WTC11 (cell line): ENCODE results near the gene ESPN. TPM values are rescaled to one million over a fixed set of nuclear protein-coding genes. Genes with fewer than 3 reads are reported as not detected.

ENCODE experiments used
- ATAC-seq: fragments of 200-7000 bp; cut with Tn5 transposase; 2 replicates; pipeline ENCODE4 v1.10.0; 2021; ENCODE audit warnings: mild to moderate bottlenecking, moderate library complexity
- CTCF ChIA-PET: fragments of 300-600 bp; sonication (Branson Sonifier 250); formaldehyde crosslinking; loops from one replicate; lab custom pipeline; 2021; ENCODE audit warnings: antibody characterized with exemption; lab: Charles Lee
- POLR2A ChIA-PET: fragments of 350-600 bp; sonication (Branson Sonifier 250); formaldehyde crosslinking; loops from one replicate; lab custom pipeline; 2021; ENCODE audit warnings: antibody characterized with exemption; lab: Charles Lee
- DNase-seq: peaks from one replicate; pipeline ENCODE4 v3.0.0; 2021; ENCODE audit warnings: low spot score
- H3K27ac Mint-ChIP-seq: 2 replicates; pipeline ENCODE4 v1.8.0; 2021; ENCODE audit warnings: mixed read lengths
- H3K27me3 Mint-ChIP-seq: 2 replicates; pipeline ENCODE4 v1.8.0; 2021; ENCODE audit warnings: low read depth, mild to moderate bottlenecking, moderate library complexity, mixed read lengths
- H3K36me3 Mint-ChIP-seq: 2 replicates; pipeline ENCODE4 v1.8.0; 2021; ENCODE audit warnings: mixed read lengths
- H3K4me1 Mint-ChIP-seq: 2 replicates; pipeline ENCODE4 v1.8.0; 2022; ENCODE audit warnings: mixed read lengths
- H3K4me3 Mint-ChIP-seq: 2 replicates; pipeline ENCODE4 v1.8.0; 2021; ENCODE audit warnings: mild to moderate bottlenecking, moderate library complexity, mixed read lengths
- H3K9me3 Mint-ChIP-seq: 2 replicates; pipeline ENCODE4 v1.8.0; 2021; ENCODE audit warnings: mixed read lengths
- JAZF1 ChIP-seq: fragments of 250-450 bp; sonication (Bioruptor Pico); IDR thresholded peaks from 2 replicates; pipeline ENCODE4 v1.9.0; 2021; ENCODE audit warnings: moderate library complexity, mild to moderate bottlenecking, inconsistent platforms
- JUN ChIP-seq: sonication (generic); formaldehyde crosslinking; IDR thresholded peaks from 2 replicates; pipeline ENCODE4 v1.8.0; 2023; ENCODE audit warnings: mild to moderate bottlenecking, missing genetic modification reagents
- NFYB ChIP-seq: sonication (generic); formaldehyde crosslinking; conservative IDR thresholded peaks from 2 replicates; pipeline ENCODE4 v1.8.0; 2022; ENCODE audit warnings: low read depth, missing genetic modification reagents
- NR1H2 ChIP-seq: sonication (generic); formaldehyde crosslinking; IDR thresholded peaks from 2 replicates; pipeline ENCODE4 v1.9.0; 2021; ENCODE audit warnings: mild to moderate bottlenecking, moderate library complexity, missing genetic modification reagents
- RELA ChIP-seq: sonication (generic); formaldehyde crosslinking; IDR thresholded peaks from 2 replicates; pipeline ENCODE4 v1.8.1; 2022; ENCODE audit warnings: missing genetic modification reagents, mild to moderate bottlenecking, borderline replicate concordance
- RORB ChIP-seq: fragments of 250-450 bp; sonication (Bioruptor Pico); IDR thresholded peaks from 2 replicates; pipeline ENCODE4 v1.9.0; 2021; ENCODE audit warnings: mild to moderate bottlenecking
- SOX15 ChIP-seq: fragments of 250-450 bp; sonication (Bioruptor Pico); IDR thresholded peaks from 2 replicates; pipeline ENCODE4 v1.9.0; 2021; ENCODE audit warnings: mild to moderate bottlenecking
- SP1 ChIP-seq: sonication (generic); formaldehyde crosslinking; conservative IDR thresholded peaks from 2 replicates; pipeline ENCODE4 v1.8.1; 2022; ENCODE audit warnings: missing genetic modification reagents
- TCF7 ChIP-seq: sonication (generic); formaldehyde crosslinking; IDR thresholded peaks from 2 replicates; pipeline ENCODE4 v1.8.0; 2022; ENCODE audit warnings: mild to moderate bottlenecking, low read depth, missing genetic modification reagents, moderate library complexity
- TEAD4 ChIP-seq: sonication (generic); formaldehyde crosslinking; IDR thresholded peaks from 2 replicates; pipeline ENCODE4 v1.8.0; 2022; ENCODE audit warnings: mild to moderate bottlenecking, missing genetic modification reagents
- ZNF121 ChIP-seq: sonication (generic); formaldehyde crosslinking; IDR thresholded peaks from 2 replicates; pipeline ENCODE4 v1.8.0; 2023; ENCODE audit warnings: missing genetic modification reagents
- ZNF416 ChIP-seq: fragments of 250-450 bp; sonication (Bioruptor Pico); IDR thresholded peaks from 2 replicates; pipeline ENCODE4 v1.9.0; 2021; ENCODE audit warnings: mild to moderate bottlenecking, inconsistent platforms
- total RNA-seq: library from RNA; stranded (reverse); gene quantifications from 3 replicates; pipeline ENCODE4 v1.2.3, GENCODE V29; 2021
- TF ChIP-seq, protein P1 (sequence below): fragments of 250-450 bp; sonication (Bioruptor Pico); IDR thresholded peaks from 2 replicates; pipeline ENCODE4 v1.9.0; 2021; ENCODE audit warnings: mild to moderate bottlenecking, borderline replicate concordance
- TF ChIP-seq, protein P2 (sequence below): sonication (generic); formaldehyde crosslinking; IDR thresholded peaks from 2 replicates; pipeline ENCODE4 v1.8.1; 2022; ENCODE audit warnings: low read depth, mild to moderate bottlenecking, moderate library complexity, missing genetic modification reagents, borderline replicate concordance
- TF ChIP-seq, protein P3 (sequence below): sonication (generic); formaldehyde crosslinking; conservative IDR thresholded peaks from 2 replicates; pipeline ENCODE4 v1.8.1; 2022; ENCODE audit warnings: mild to moderate bottlenecking, missing genetic modification reagents
- TF ChIP-seq, protein P4 (sequence below): fragments of 250-450 bp; sonication (Bioruptor Pico); IDR thresholded peaks from 2 replicates; pipeline ENCODE4 v1.9.0; 2021; ENCODE audit warnings: moderate library complexity, mild to moderate bottlenecking, inconsistent platforms, borderline replicate concordance
- TF ChIP-seq, protein P5 (sequence below): sonication (generic); formaldehyde crosslinking; IDR thresholded peaks from 2 replicates; pipeline ENCODE4 v1.8.0; 2022; ENCODE audit warnings: missing genetic modification reagents
- TF ChIP-seq, protein P6 (sequence below): fragments of 250-450 bp; sonication (Bioruptor Pico); IDR thresholded peaks from 2 replicates; pipeline ENCODE4 v1.8.0; 2021; ENCODE audit warnings: mild to moderate bottlenecking
- TF ChIP-seq, protein P7 (sequence below): sonication (generic); formaldehyde crosslinking; IDR thresholded peaks from 2 replicates; pipeline ENCODE4 v1.8.0; 2023; ENCODE audit warnings: missing genetic modification reagents, mild to moderate bottlenecking, borderline replicate concordance

Gene ESPN
- total RNA-seq, 1 experiment from 2014 or later, result 46.1 TPM

DNA sequence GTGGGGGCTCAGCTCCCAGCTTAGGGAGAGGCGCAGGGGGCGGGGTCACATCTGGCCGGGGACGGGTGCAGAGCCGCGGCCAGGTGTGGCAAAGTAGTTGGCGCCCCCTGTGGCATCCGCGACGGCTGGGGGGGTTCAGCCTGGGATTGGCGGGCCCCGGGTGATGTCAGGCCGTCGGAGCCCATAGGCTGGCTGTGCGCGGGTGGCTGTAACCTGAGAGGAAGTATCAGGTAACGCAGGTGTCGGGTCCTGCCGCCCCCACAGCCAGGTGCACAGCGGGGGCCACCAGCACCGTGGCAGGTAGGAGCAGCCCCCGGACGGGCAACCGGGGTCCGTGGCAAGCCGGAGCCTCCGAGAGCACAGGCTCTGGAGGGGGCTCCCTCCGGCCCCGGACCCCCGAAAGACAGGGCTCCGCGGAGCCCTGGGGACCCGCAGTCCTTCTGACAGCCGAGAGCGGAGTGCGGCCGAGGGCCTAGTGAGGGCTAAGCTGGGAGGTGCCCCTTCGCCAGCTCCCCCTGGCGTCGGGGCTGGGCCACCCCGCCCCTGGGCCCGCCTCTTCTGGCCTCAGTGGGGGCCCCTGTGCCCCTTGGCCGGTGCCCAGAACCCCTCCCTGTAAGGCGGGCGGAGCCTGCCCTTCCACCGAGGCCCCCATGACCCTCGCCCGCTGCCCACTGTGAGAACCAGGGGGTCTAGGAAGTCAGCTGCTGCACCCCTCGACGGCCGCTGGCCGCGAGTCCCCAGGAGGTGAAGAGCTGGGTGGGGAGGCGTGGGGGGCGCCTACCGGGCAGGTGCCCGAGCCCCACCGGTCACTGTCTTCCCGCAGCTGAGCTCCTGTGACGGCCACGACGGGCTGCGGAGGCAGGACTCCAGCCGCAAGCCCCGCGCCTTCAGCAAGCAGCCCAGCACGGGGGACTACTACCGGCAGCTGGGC, 23.5 kb downstream of the ESPN start:
- ATAC-seq (peak; percentile 78), DNase-seq (peak; percentile 98)
- no peaks in the 10 kb centered on the region; the same call in 1 of the 2 replicates for H3K27me3 Mint-ChIP-seq
- peak overlapping the region; percentile 75 for H3K4me3 Mint-ChIP-seq
- H3K9me3 Mint-ChIP-seq, result no peaks in the 10 kb centered on the region
- H3K4me1 Mint-ChIP-seq, result peaks cover 27% of the 10 kb centered on the region
- ChIA-PET CTCF (interaction anchor here (0.6 to 6.4 kb wide), 36 partner anchors 9 to 336 kb away, joined by 3 to 85 read pairs (median 6); partner anchors contain the start of genes ACOT7, HES2, PLEKHG5 and TNFRSF25), POLR2A (no interaction called here)
- H3K27ac Mint-ChIP-seq, result peak overlapping the region; percentile 36; the same call in 1 of the 2 replicates
- no peaks in the 10 kb centered on the region; the same call in 1 of the 2 replicates for H3K36me3 Mint-ChIP-seq
- TF ChIP-seq NR1H2 (CRISPR knock-in tag) (no peak), RORB (CRISPR knock-in tag) (no peak), TCF7 (no peak), TEAD4 (CRISPR knock-in tag) (no peak), ZNF121 (CRISPR knock-in tag) (no peak), ZNF416 (no peak), JUN (no peak), JAZF1 (CRISPR knock-in tag) (no peak), SP1 (CRISPR knock-in tag) (peak; percentile 60), RELA (CRISPR knock-in tag) (no peak), SOX15 (CRISPR knock-in tag) (no peak), NFYB (peak; percentile 56)
- TF ChIP-seq, protein P1, sequence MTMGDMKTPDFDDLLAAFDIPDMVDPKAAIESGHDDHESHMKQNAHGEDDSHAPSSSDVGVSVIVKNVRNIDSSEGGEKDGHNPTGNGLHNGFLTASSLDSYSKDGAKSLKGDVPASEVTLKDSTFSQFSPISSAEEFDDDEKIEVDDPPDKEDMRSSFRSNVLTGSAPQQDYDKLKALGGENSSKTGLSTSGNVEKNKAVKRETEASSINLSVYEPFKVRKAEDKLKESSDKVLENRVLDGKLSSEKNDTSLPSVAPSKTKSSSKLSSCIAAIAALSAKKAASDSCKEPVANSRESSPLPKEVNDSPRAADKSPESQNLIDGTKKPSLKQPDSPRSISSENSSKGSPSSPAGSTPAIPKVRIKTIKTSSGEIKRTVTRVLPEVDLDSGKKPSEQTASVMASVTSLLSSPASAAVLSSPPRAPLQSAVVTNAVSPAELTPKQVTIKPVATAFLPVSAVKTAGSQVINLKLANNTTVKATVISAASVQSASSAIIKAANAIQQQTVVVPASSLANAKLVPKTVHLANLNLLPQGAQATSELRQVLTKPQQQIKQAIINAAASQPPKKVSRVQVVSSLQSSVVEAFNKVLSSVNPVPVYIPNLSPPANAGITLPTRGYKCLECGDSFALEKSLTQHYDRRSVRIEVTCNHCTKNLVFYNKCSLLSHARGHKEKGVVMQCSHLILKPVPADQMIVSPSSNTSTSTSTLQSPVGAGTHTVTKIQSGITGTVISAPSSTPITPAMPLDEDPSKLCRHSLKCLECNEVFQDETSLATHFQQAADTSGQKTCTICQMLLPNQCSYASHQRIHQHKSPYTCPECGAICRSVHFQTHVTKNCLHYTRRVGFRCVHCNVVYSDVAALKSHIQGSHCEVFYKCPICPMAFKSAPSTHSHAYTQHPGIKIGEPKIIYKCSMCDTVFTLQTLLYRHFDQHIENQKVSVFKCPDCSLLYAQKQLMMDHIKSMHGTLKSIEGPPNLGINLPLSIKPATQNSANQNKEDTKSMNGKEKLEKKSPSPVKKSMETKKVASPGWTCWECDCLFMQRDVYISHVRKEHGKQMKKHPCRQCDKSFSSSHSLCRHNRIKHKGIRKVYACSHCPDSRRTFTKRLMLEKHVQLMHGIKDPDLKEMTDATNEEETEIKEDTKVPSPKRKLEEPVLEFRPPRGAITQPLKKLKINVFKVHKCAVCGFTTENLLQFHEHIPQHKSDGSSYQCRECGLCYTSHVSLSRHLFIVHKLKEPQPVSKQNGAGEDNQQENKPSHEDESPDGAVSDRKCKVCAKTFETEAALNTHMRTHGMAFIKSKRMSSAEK (CRISPR knock-in tag), result no peak
- TF ChIP-seq, protein P2, sequence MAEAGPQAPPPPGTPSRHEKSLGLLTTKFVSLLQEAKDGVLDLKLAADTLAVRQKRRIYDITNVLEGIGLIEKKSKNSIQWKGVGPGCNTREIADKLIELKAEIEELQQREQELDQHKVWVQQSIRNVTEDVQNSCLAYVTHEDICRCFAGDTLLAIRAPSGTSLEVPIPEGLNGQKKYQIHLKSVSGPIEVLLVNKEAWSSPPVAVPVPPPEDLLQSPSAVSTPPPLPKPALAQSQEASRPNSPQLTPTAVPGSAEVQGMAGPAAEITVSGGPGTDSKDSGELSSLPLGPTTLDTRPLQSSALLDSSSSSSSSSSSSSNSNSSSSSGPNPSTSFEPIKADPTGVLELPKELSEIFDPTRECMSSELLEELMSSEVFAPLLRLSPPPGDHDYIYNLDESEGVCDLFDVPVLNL (CRISPR knock-in tag), result no peak
- TF ChIP-seq, protein P3, sequence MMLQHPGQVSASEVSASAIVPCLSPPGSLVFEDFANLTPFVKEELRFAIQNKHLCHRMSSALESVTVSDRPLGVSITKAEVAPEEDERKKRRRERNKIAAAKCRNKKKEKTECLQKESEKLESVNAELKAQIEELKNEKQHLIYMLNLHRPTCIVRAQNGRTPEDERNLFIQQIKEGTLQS (CRISPR knock-in tag), result no peak
- TF ChIP-seq, protein P4, sequence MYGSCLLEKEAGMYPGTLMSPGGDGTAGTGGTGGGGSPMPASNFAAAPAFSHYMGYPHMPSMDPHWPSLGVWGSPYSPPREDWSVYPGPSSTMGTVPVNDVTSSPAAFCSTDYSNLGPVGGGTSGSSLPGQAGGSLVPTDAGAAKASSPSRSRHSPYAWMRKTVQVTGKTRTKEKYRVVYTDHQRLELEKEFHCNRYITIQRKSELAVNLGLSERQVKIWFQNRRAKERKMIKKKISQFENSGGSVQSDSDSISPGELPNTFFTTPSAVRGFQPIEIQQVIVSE (CRISPR knock-in tag), result no peak
- TF ChIP-seq, protein P5, sequence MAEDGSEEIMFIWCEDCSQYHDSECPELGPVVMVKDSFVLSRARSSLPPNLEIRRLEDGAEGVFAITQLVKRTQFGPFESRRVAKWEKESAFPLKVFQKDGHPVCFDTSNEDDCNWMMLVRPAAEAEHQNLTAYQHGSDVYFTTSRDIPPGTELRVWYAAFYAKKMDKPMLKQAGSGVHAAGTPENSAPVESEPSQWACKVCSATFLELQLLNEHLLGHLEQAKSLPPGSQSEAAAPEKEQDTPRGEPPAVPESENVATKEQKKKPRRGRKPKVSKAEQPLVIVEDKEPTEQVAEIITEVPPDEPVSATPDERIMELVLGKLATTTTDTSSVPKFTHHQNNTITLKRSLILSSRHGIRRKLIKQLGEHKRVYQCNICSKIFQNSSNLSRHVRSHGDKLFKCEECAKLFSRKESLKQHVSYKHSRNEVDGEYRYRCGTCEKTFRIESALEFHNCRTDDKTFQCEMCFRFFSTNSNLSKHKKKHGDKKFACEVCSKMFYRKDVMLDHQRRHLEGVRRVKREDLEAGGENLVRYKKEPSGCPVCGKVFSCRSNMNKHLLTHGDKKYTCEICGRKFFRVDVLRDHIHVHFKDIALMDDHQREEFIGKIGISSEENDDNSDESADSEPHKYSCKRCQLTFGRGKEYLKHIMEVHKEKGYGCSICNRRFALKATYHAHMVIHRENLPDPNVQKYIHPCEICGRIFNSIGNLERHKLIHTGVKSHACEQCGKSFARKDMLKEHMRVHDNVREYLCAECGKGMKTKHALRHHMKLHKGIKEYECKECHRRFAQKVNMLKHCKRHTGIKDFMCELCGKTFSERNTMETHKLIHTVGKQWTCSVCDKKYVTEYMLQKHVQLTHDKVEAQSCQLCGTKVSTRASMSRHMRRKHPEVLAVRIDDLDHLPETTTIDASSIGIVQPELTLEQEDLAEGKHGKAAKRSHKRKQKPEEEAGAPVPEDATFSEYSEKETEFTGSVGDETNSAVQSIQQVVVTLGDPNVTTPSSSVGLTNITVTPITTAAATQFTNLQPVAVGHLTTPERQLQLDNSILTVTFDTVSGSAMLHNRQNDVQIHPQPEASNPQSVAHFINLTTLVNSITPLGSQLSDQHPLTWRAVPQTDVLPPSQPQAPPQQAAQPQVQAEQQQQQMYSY (CRISPR knock-in tag), result no peak
- TF ChIP-seq, protein P6, sequence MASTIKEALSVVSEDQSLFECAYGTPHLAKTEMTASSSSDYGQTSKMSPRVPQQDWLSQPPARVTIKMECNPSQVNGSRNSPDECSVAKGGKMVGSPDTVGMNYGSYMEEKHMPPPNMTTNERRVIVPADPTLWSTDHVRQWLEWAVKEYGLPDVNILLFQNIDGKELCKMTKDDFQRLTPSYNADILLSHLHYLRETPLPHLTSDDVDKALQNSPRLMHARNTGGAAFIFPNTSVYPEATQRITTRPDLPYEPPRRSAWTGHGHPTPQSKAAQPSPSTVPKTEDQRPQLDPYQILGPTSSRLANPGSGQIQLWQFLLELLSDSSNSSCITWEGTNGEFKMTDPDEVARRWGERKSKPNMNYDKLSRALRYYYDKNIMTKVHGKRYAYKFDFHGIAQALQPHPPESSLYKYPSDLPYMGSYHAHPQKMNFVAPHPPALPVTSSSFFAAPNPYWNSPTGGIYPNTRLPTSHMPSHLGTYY, result no peak
- TF ChIP-seq, protein P7, sequence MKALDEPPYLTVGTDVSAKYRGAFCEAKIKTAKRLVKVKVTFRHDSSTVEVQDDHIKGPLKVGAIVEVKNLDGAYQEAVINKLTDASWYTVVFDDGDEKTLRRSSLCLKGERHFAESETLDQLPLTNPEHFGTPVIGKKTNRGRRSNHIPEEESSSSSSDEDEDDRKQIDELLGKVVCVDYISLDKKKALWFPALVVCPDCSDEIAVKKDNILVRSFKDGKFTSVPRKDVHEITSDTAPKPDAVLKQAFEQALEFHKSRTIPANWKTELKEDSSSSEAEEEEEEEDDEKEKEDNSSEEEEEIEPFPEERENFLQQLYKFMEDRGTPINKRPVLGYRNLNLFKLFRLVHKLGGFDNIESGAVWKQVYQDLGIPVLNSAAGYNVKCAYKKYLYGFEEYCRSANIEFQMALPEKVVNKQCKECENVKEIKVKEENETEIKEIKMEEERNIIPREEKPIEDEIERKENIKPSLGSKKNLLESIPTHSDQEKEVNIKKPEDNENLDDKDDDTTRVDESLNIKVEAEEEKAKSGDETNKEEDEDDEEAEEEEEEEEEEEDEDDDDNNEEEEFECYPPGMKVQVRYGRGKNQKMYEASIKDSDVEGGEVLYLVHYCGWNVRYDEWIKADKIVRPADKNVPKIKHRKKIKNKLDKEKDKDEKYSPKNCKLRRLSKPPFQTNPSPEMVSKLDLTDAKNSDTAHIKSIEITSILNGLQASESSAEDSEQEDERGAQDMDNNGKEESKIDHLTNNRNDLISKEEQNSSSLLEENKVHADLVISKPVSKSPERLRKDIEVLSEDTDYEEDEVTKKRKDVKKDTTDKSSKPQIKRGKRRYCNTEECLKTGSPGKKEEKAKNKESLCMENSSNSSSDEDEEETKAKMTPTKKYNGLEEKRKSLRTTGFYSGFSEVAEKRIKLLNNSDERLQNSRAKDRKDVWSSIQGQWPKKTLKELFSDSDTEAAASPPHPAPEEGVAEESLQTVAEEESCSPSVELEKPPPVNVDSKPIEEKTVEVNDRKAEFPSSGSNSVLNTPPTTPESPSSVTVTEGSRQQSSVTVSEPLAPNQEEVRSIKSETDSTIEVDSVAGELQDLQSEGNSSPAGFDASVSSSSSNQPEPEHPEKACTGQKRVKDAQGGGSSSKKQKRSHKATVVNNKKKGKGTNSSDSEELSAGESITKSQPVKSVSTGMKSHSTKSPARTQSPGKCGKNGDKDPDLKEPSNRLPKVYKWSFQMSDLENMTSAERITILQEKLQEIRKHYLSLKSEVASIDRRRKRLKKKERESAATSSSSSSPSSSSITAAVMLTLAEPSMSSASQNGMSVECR (CRISPR knock-in tag), result peak; percentile 37; the same call in 1 of the 2 replicates
